NB4 (cell line): ENCODE results near the gene ESCO1.

Experiments
- POLR2A ChIP-seq: IDR thresholded peaks from 2 replicates; pipeline ENCODE4 v1.6.1; 2011; ENCODE audit warnings: mild to moderate bottlenecking; ENCODE audit not compliant: insufficient read length; ENCODE audit errors: extremely low read depth
- TF ChIP-seq, protein P1 (sequence below): IDR thresholded peaks from one replicate; pipeline ENCODE4 v1.5.1; 2012; ENCODE audit warnings: low read depth, low read length
- TF ChIP-seq, protein P2 (sequence below): IDR thresholded peaks from 2 replicates; pipeline ENCODE4 v1.6.1; 2011; ENCODE audit warnings: low read depth, low read length

DNA sequence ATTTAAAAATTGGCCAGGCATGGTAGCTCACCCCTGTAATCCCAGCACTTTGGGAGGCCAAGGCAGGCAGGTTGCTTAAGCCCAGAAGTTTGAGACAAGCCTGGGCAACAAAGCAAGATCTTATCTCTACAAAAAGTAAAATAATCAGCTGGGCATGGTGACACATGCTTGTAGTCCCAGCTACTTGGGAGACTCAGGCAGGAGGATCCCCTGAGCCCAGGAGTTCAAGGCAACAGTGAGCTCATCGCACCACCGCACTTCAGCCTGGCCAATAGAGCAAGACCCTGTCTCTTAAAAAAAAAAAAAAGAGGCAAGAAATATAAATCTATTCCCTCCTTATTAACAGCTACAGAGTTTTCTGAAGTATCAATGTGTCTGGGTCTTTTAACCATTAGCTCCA, 51.9 kb downstream of the ESCO1 start:
- TF ChIP-seq, protein P1, sequence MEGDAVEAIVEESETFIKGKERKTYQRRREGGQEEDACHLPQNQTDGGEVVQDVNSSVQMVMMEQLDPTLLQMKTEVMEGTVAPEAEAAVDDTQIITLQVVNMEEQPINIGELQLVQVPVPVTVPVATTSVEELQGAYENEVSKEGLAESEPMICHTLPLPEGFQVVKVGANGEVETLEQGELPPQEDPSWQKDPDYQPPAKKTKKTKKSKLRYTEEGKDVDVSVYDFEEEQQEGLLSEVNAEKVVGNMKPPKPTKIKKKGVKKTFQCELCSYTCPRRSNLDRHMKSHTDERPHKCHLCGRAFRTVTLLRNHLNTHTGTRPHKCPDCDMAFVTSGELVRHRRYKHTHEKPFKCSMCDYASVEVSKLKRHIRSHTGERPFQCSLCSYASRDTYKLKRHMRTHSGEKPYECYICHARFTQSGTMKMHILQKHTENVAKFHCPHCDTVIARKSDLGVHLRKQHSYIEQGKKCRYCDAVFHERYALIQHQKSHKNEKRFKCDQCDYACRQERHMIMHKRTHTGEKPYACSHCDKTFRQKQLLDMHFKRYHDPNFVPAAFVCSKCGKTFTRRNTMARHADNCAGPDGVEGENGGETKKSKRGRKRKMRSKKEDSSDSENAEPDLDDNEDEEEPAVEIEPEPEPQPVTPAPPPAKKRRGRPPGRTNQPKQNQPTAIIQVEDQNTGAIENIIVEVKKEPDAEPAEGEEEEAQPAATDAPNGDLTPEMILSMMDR: no peak
- no peak for TF ChIP-seq POLR2A
- TF ChIP-seq, protein P2, sequence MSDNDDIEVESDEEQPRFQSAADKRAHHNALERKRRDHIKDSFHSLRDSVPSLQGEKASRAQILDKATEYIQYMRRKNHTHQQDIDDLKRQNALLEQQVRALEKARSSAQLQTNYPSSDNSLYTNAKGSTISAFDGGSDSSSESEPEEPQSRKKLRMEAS: no peak
